Thyroid gland (tissue), 4 donors: Measurements from ENCODE around the gene RAB23.

Source experiments
- CTCF ChIP-seq, 6 experiments: fragments of 200-600 bp in 3 of 6; fragments of 450-650 bp in 3 of 6; sonication (generic) in 3 of 6; IDR thresholded peaks; one replicate each; pipeline ENCODE4 v1.5.1; 2016 to 2019; ENCODE audit warnings: antibody characterized with exemption in 6 of 6, mild to moderate bottlenecking in 2 of 6, inconsistent platforms in 1 of 6, moderate library complexity in 1 of 6
- POLR2A ChIP-seq, 2 donors: fragments of 450-650 bp; IDR thresholded peaks; one replicate each; pipeline ENCODE4 v1.6.1; 2017; ENCODE audit warnings: antibody characterized with exemption in 2 of 2, mild to moderate bottlenecking in 2 of 2, moderate library complexity in 1 of 2

GRCh38 chr6:57257911-57258541 is 35.9 kb upstream of the RAB23 start:
- TF ChIP-seq CTCF (IDR thresholded peaks at IDR 0.05) (no peak), POLR2A (IDR thresholded peaks at IDR 0.05) (peak in 1 of 2 donors; percentile 83)
